IMR-90 (cell line): ENCODE data around the gene APOBEC3B. TPM values are rescaled to one million over a fixed set of nuclear protein-coding genes. Genes with fewer than 3 reads are reported as not detected.

Source experiments
- ATAC-seq: fragments of 200-7000 bp; cut with Tn5 transposase; 2 replicates; pipeline ENCODE4 v1.9.1; 2020; ENCODE audit warnings: low read depth, mild to moderate bottlenecking, moderate library complexity
- BruUV-seq: library from RNA; stranded (reverse); fragments of 400-500 nt; replicated peaks from 2 replicates; lab custom pipeline; 2021; lab: Mats Ljungman, UMichigan
- CTCF ChIA-PET: fragments of 300-600 bp; formaldehyde crosslinking; extraction: SDS; loops from one replicate; lab custom pipeline; 2021; ENCODE audit warnings: antibody characterized with exemption; lab: Yijun Ruan, JAX
- POLR2A ChIA-PET: fragments of 300-600 bp; sonication (Branson Sonifier 250); formaldehyde crosslinking; loops from one replicate; lab custom pipeline; 2022; ENCODE audit warnings: antibody characterized with exemption; ENCODE audit not compliant: unreplicated experiment; lab: Charles Lee
- DNase-seq: peaks from one replicate; pipeline ENCODE4 v3.0.0; 2013
- H2AFZ ChIP-seq: replicated peaks from 2 replicates; pipeline ENCODE3; 2013; ENCODE audit warnings: low read length, mild to moderate bottlenecking; ENCODE audit not compliant: poor library complexity
- H2AK5ac ChIP-seq: 2 replicates; pipeline ENCODE4 v1.6.1; 2013; ENCODE audit warnings: low read depth, low read length, inconsistent platforms
- H2AK9ac ChIP-seq: replicated peaks from 2 replicates; pipeline ENCODE3; 2013; ENCODE audit warnings: mild to moderate bottlenecking, low read depth, low read length, moderate library complexity; ENCODE audit not compliant: poor library complexity
- H2BK120ac ChIP-seq: 2 replicates; pipeline ENCODE4 v1.6.1; 2013; ENCODE audit warnings: low read depth, low read length, inconsistent platforms
- H2BK15ac ChIP-seq: 3 replicates; pipeline ENCODE4 v1.6.1; 2013; ENCODE audit warnings: low read depth, low read length, inconsistent platforms
- H2BK20ac ChIP-seq: 2 replicates; pipeline ENCODE4 v1.6.1; 2013; ENCODE audit warnings: low read depth, mild to moderate bottlenecking, inconsistent platforms, low read length, moderate library complexity
- H2BK5ac ChIP-seq: 2 replicates; pipeline ENCODE4 v1.6.1; 2013; ENCODE audit warnings: mild to moderate bottlenecking, low read depth, low read length, inconsistent platforms; ENCODE audit not compliant: poor library complexity, severe bottlenecking
- H3K14ac ChIP-seq: replicated peaks from 2 replicates; pipeline ENCODE4 v1.6.1; 2013; ENCODE audit warnings: low read depth, low read length, inconsistent platforms
- H3K18ac ChIP-seq: 2 replicates; pipeline ENCODE4 v1.6.1; 2013; ENCODE audit warnings: low read depth, low read length, control low read depth
- H3K23ac ChIP-seq: 2 replicates; pipeline ENCODE4 v1.6.1; 2013; ENCODE audit warnings: low read depth, low read length, inconsistent platforms
- H3K27ac ChIP-seq: 2 replicates; pipeline ENCODE4 v1.5.1; 2013; ENCODE audit warnings: mild to moderate bottlenecking, control low read depth, low read length; ENCODE audit not compliant: insufficient read depth
- H3K27me3 ChIP-seq: 2 replicates; pipeline ENCODE4 v1.6.1; 2013; ENCODE audit warnings: low read length; ENCODE audit not compliant: control insufficient read depth, insufficient read depth
- H3K36me3 ChIP-seq: 2 replicates; pipeline ENCODE4 v1.6.1; 2013; ENCODE audit warnings: low read length, mixed read lengths; ENCODE audit not compliant: control insufficient read depth, insufficient read depth
- H3K4ac ChIP-seq: 2 replicates; pipeline ENCODE4 v1.6.1; 2013; ENCODE audit warnings: low read depth, low read length, inconsistent platforms
- H3K4me1 ChIP-seq: 2 replicates; pipeline ENCODE4 v1.6.1; 2013; ENCODE audit warnings: low read length, mixed read lengths; ENCODE audit not compliant: control insufficient read depth, insufficient read depth
- H3K4me2 ChIP-seq: 2 replicates; pipeline ENCODE4 v1.6.1; 2013; ENCODE audit warnings: low read depth, mild to moderate bottlenecking, control low read depth, low read length, moderate library complexity
- H3K4me3 ChIP-seq: 2 replicates; pipeline ENCODE4 v1.5.1; 2013; ENCODE audit warnings: low read depth, mild to moderate bottlenecking, control low read depth, low read length, moderate library complexity; ENCODE audit not compliant: insufficient read depth
- H3K56ac ChIP-seq: 2 replicates; pipeline ENCODE4 v1.6.1; 2013; ENCODE audit warnings: low read length, inconsistent platforms; ENCODE audit not compliant: insufficient read depth; ENCODE audit errors: extremely low read depth
- H3K79me1 ChIP-seq, 2 experiments: 2 replicates each; pipeline ENCODE4 v1.6.1; 2013; ENCODE audit warnings: low read length in 2 of 2, inconsistent platforms in 1 of 2, low read depth in 1 of 2
- H3K9ac ChIP-seq: 2 replicates; pipeline ENCODE4 v1.6.1; 2013; ENCODE audit warnings: low read depth, low read length, control low read depth
- H3K9me1 ChIP-seq: 2 replicates; pipeline ENCODE4 v1.6.1; 2013; ENCODE audit warnings: low read length, inconsistent platforms; ENCODE audit not compliant: insufficient read depth
- H3K9me3 ChIP-seq: 2 replicates; pipeline ENCODE4 v1.6.1; 2013; ENCODE audit warnings: low read length; ENCODE audit not compliant: control insufficient read depth, insufficient read depth
- H4K20me1 ChIP-seq: 2 replicates; pipeline ENCODE4 v1.6.1; 2013; ENCODE audit warnings: low read length, inconsistent platforms; ENCODE audit not compliant: insufficient read depth
- H4K5ac ChIP-seq: 2 replicates; pipeline ENCODE4 v1.6.1; 2013; ENCODE audit warnings: mild to moderate bottlenecking, low read depth, low read length, control low read depth
- H4K8ac ChIP-seq, 2 experiments: 2 replicates each; pipeline ENCODE4 v1.6.1; 2013; ENCODE audit warnings: low read depth in 2 of 2, low read length in 2 of 2, control low read depth in 1 of 2, inconsistent platforms in 1 of 2
- H4K91ac ChIP-seq: 2 replicates; pipeline ENCODE4 v1.6.1; 2013; ENCODE audit warnings: low read depth, low read length, inconsistent platforms; ENCODE audit not compliant: insufficient read depth
- BHLHE40 ChIP-seq: fragments of 150-350 bp; IDR thresholded peaks from 2 replicates; pipeline ENCODE4 v1.6.1; 2016; ENCODE audit warnings: mild to moderate bottlenecking, low read depth, low read length
- CEBPB ChIP-seq: IDR thresholded peaks from 2 replicates; pipeline ENCODE4 v1.6.1; 2012; ENCODE audit warnings: low read depth, low read length, improper control_type of control experiment
- FOS ChIP-seq: fragments of 150-350 bp; IDR thresholded peaks from 2 replicates; pipeline ENCODE4 v1.6.1; 2016; ENCODE audit warnings: low read depth, low read length
- MAFK ChIP-seq: IDR thresholded peaks from 2 replicates; pipeline ENCODE4 v1.6.1; 2012; ENCODE audit warnings: low read depth, low read length, improper control_type of control experiment
- RCOR1 ChIP-seq: IDR thresholded peaks from 2 replicates; pipeline ENCODE4 v1.6.1; 2012; ENCODE audit warnings: mild to moderate bottlenecking, low read length, improper control_type of control experiment; ENCODE audit not compliant: insufficient replicate concordance
- RFX5 ChIP-seq: IDR thresholded peaks from 2 replicates; pipeline ENCODE4 v1.8.0; 2012; ENCODE audit warnings: low read depth, mild to moderate bottlenecking, low read length, moderate library complexity
- SMC3 ChIP-seq: fragments of 150-350 bp; IDR thresholded peaks from 2 replicates; pipeline ENCODE4 v1.6.1; 2016; ENCODE audit warnings: low read depth, mild to moderate bottlenecking, antibody characterized with exemption, low read length, moderate library complexity
- WGBS, 2 experiments: methylation state at CpG; one replicate each; pipeline versions ENCODE4 v1.1.5 to v1.1.7; 2013; ENCODE audit warnings: missing lambda C conversion rate in 2 of 2; ENCODE audit not compliant: insufficient read length in 1 of 2; ENCODE audit errors: extremely low coverage in 2 of 2; 5-methylcytosine and 5-hydroxymethylcytosine counted together
- dilution Hi-C: fragments of 300-500 bp; cut with HindIII; formaldehyde crosslinking; loops from one replicate; pipeline ENCODE4 v1.14.3; 2018; ENCODE audit warnings: low sequenced_read_pairs; ENCODE audit not compliant: unreplicated experiment
- in situ Hi-C: fragments of 300-500 bp; cut with MboI; formaldehyde crosslinking; loops from 3 replicates; pipeline ENCODE4 v1.14.3; 2019; ENCODE audit warnings: low sequenced_read_pairs, inconsistent platforms, mixed read lengths
- intact Hi-C: fragments of 100-400 bp; cut with micrococcal nuclease; formaldehyde crosslinking; loops from 2 replicates; pipeline ENCODE4 v1.10.0; 2022
- polyA plus RNA-seq, 3 experiments: library from polyadenylated mRNA; depleted of rRNA; stranded (reverse); fragments of >200 nt; gene quantifications; 2 replicates each; pipeline ENCODE4 v1.2.3, GENCODE V29; 2012; ENCODE audit warnings: low replicate concordance in 1 of 3
- total RNA-seq: library from RNA; depleted of rRNA; stranded (reverse); fragments of >200 nt; gene quantifications from 2 replicates; pipeline ENCODE4 v1.2.3, GENCODE V29; 2012
- TF ChIP-seq, protein P1 (sequence below): fragments of 150-350 bp; IDR thresholded peaks from 2 replicates; pipeline ENCODE4 v1.6.1; 2016; ENCODE audit warnings: low read depth, mild to moderate bottlenecking, low read length, moderate library complexity, borderline replicate concordance
- TF ChIP-seq, protein P2 (sequence below): fragments of 150-350 bp; IDR thresholded peaks from 2 replicates; pipeline ENCODE4 v1.6.1; 2017; ENCODE audit warnings: mild to moderate bottlenecking, antibody characterized with exemption, low read length, low read depth
- TF ChIP-seq, protein P3 (sequence below): conservative IDR thresholded peaks from 2 replicates; pipeline ENCODE4 v1.5.1; 2012; ENCODE audit warnings: mild to moderate bottlenecking, low read depth, low read length, improper control_type of control experiment

Gene APOBEC3B
- total and polyA plus RNA-seq, 2 of the 4 experiments (the other 2 are of a cell fraction) = 17.6 to 34.2 TPM

DNA sequence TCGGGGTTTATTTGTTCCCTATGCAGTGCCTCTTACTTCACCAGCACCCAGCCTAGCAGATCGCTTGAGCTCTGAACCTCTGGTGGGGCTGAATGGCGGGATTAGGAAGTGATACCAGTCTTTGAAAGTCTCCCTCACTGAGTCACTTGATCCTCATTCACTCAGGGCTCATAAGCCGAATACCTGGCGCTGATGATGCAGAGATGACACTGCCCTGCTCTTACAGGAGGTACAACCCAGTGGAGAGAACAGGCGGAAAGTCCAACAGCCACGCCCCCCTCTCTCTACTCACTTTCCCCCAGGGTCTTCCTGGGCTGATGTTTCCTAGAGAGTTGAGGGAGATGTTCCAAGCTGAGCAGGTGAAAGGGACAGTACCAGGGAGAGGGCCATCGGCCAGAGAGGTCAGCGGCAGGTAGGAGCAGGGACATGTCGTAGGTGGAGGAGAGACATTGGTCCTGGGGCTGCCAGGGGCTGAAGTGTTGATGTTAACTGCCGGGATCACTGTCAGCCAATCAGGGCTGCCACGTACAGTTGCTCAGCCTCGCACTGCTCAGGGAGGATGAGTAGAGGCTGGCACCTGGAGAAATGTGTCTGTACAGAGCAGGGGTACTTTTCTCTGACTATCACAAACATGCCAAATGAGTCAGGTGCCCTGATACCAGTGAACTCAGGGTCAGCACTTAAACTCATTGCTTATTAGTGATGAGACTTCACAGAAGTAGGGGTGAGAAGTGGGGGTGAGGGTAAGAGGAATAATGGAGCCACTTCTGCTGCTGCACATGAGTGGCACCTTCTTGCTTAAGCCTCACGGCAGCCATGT is 34.6 kb upstream of the APOBEC3B start (continued):
- no peak for TF ChIP-seq MAFK

DNA sequence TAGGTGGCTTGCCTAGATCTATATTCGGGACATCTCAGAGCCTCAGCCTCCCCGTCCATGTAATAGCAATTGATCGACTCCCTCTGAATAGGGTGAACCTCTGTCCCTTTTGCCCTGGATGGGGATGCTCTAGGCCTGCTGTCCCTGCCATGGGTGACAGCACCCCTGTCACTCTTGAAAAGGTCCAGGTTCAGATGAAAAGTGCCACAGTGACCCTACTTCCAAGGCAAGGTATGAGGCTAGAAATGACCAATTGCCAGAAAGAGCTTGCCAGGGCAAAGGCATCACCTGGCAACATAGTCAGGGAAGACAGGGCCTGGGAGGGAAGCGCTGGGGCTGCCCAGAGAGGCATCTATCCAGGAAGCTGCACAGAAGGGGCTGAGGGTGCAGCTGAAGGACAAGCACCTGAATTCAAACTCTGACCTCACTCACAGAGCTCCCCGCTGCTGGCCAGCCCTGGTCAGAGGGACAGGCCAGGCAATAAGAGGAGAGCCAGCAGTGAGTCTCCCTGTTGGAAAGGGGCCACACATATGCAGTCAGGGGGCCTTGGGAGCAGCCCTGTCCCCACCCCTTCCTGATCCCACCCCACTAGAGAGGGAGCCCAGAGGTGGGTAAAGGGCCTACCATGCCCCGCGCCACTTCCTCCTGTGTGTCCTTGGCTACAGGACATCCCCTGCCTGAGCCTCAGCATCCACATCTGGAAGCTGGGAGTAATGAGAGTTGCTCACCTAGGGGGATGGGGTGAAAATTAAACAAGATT is 33.8 kb upstream of the APOBEC3B start:
- Histone ChIP-seq H2BK20ac (no peak overlapping the region), H4K91ac (no peak overlapping the region), H3K27ac (no peak overlapping the region), H3K4me2 (no peak overlapping the region), H2BK15ac (no peak overlapping the region), H3K4me1 (no peaks in the 10 kb centered on the region), H3K9ac (no peak overlapping the region), H3K9me3 (0 out of 2 replicates have a peak, but pooled peaks cover 1% of the 10 kb centered on the region), H3K4me3 (no peak overlapping the region), H3K56ac (no peak overlapping the region), H4K5ac (no peak overlapping the region), H3K23ac (no peak overlapping the region), H3K18ac (no peak overlapping the region), H2AK5ac (no peak overlapping the region; the same call in 1 of the 2 replicates), H2AK9ac (no peak overlapping the region), H3K79me1 (no peaks in the 10 kb centered on the region), H3K9me1 (no peaks in the 10 kb centered on the region), H3K36me3 (no peaks in the 10 kb centered on the region), H3K4ac (no peak overlapping the region), H4K20me1 (no peaks in the 10 kb centered on the region), H2BK5ac (no peak overlapping the region), H2BK120ac (no peak overlapping the region), H2AFZ (no peak overlapping the region), H3K14ac (no peak overlapping the region), H3K27me3 (peaks cover 78% of the 10 kb centered on the region), H4K8ac (no peak overlapping the region)
- CTCF ChIA-PET = no interaction called here
- dilution Hi-C loops = no loop called here
- BruUV-seq = no TSS peak
- POLR2A ChIA-PET = interaction anchor here (0.5 kb wide), 1 partner anchor 45 kb away, joined by 3 read pairs; no protein-coding TSS in a partner anchor
- ATAC-seq = no peak
- in situ Hi-C loops = no loop called here
- intact Hi-C loops = no loop called here
- no CpG with 5 or more reads among the region's 7 CpGs for WGBS, 2 experiments
- no peak for DNase-seq
- TF ChIP-seq, protein P1, sequence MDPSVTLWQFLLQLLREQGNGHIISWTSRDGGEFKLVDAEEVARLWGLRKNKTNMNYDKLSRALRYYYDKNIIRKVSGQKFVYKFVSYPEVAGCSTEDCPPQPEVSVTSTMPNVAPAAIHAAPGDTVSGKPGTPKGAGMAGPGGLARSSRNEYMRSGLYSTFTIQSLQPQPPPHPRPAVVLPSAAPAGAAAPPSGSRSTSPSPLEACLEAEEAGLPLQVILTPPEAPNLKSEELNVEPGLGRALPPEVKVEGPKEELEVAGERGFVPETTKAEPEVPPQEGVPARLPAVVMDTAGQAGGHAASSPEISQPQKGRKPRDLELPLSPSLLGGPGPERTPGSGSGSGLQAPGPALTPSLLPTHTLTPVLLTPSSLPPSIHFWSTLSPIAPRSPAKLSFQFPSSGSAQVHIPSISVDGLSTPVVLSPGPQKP = no peak
- no peak for TF ChIP-seq CEBPB
- TF ChIP-seq, protein P2, sequence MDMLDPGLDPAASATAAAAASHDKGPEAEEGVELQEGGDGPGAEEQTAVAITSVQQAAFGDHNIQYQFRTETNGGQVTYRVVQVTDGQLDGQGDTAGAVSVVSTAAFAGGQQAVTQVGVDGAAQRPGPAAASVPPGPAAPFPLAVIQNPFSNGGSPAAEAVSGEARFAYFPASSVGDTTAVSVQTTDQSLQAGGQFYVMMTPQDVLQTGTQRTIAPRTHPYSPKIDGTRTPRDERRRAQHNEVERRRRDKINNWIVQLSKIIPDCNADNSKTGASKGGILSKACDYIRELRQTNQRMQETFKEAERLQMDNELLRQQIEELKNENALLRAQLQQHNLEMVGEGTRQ = no peak
- TF ChIP-seq RFX5 = no peak
- TF ChIP-seq SMC3 = no peak
- TF ChIP-seq, protein P3, sequence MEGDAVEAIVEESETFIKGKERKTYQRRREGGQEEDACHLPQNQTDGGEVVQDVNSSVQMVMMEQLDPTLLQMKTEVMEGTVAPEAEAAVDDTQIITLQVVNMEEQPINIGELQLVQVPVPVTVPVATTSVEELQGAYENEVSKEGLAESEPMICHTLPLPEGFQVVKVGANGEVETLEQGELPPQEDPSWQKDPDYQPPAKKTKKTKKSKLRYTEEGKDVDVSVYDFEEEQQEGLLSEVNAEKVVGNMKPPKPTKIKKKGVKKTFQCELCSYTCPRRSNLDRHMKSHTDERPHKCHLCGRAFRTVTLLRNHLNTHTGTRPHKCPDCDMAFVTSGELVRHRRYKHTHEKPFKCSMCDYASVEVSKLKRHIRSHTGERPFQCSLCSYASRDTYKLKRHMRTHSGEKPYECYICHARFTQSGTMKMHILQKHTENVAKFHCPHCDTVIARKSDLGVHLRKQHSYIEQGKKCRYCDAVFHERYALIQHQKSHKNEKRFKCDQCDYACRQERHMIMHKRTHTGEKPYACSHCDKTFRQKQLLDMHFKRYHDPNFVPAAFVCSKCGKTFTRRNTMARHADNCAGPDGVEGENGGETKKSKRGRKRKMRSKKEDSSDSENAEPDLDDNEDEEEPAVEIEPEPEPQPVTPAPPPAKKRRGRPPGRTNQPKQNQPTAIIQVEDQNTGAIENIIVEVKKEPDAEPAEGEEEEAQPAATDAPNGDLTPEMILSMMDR = no peak
- no peak for TF ChIP-seq RCOR1
- no peak for TF ChIP-seq BHLHE40
- no peak for TF ChIP-seq FOS
